ENCODE measurements around the gene EID2.

DNA sequence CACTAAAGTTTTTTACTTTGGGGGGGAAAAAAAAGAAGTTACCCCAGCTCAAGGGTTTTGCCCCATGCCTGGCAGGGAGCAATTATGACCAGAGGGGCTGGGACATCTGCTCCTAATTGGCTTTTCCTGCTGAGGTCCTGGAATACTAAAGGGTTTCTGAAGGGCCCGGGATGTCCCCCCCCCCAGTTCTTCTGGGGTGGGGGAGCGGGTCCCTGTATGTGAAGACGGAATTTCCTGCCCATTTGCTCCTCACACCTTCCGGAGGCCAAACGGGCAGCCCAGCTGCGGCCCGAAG lies 42.3 kb downstream of the EID2 start:
- TF ChIP-seq ZNF274 (IDR thresholded peaks at IDR 0.05; ENCODE audit: low read depth, low read length) = no peak
- TF ChIP-seq YY1 (IDR thresholded peaks at IDR 0.05; ENCODE audit: insufficient read depth, insufficient read length) = no peak
- TF ChIP-seq SUZ12 (IDR thresholded peaks at IDR 0.05; ENCODE audit: extremely low read depth, insufficient read depth, insufficient read length) = no peak
